DND-41 (cell line): ENCODE data around the gene YJEFN3.
A peak's percentile ranks its signal among the peaks of the same experiment; 100 is the strongest.

Experiments used
- ATAC-seq: fragments of 200-7000 bp; cut with Tn5 transposase; 3 replicates; pipeline ENCODE4 v1.9.1; 2021; ENCODE audit warnings: low read depth; ENCODE audit not compliant: insufficient read depth
- DNase-seq: peaks from one replicate; pipeline ENCODE4 v3.0.0-alpha.2; 2020
- H2AFZ ChIP-seq: 2 replicates; pipeline ENCODE4 v1.6.0; 2012; ENCODE audit warnings: low read depth, low read length
- H3K27ac ChIP-seq: 2 replicates; pipeline ENCODE4 v1.5.1; 2012; ENCODE audit warnings: low read length, inconsistent platforms
- H3K27me3 ChIP-seq: fragments of 200-600 bp; sonication (generic); 2 replicates; pipeline ENCODE4 v1.6.0; 2012; ENCODE audit warnings: low read length, mild to moderate bottlenecking, inconsistent platforms; ENCODE audit not compliant: insufficient read depth, poor library complexity
- H3K36me3 ChIP-seq: 2 replicates; pipeline ENCODE4 v1.5.1; 2012; ENCODE audit warnings: low read length, inconsistent platforms; ENCODE audit not compliant: insufficient read depth
- H3K4me1 ChIP-seq: 2 replicates; pipeline ENCODE4 v1.5.1; 2012; ENCODE audit warnings: mild to moderate bottlenecking, low read length; ENCODE audit not compliant: insufficient read depth
- H3K4me2 ChIP-seq: 2 replicates; pipeline ENCODE4 v1.6.0; 2012; ENCODE audit warnings: mild to moderate bottlenecking, moderate library complexity, low read length, inconsistent platforms; ENCODE audit not compliant: insufficient read depth
- H3K4me3 ChIP-seq, 2 experiments: fragments of 200-600 bp in 1 of 2; shearing (Covaris generic) in 1 of 2; 2 replicates each; pipeline ENCODE4 v1.5.1; 2012 to 2016; ENCODE audit warnings: inconsistent platforms in 2 of 2, low read length in 2 of 2, mild to moderate bottlenecking in 2 of 2, low read depth in 1 of 2, moderate library complexity in 1 of 2
- H3K79me2 ChIP-seq: 2 replicates; pipeline ENCODE4 v1.6.0; 2012; ENCODE audit warnings: low read length, inconsistent platforms; ENCODE audit not compliant: insufficient read depth
- H3K9ac ChIP-seq: 2 replicates; pipeline ENCODE4 v1.6.0; 2012; ENCODE audit warnings: low read depth, mild to moderate bottlenecking, inconsistent platforms, low read length, moderate library complexity
- H3K9me3 ChIP-seq: 2 replicates; pipeline ENCODE4 v1.5.1; 2012; ENCODE audit warnings: low read length, moderate library complexity, mild to moderate bottlenecking, inconsistent platforms; ENCODE audit not compliant: insufficient read depth, severe bottlenecking
- H4K20me1 ChIP-seq: 2 replicates; pipeline ENCODE4 v1.6.0; 2012; ENCODE audit warnings: low read length; ENCODE audit not compliant: insufficient read depth
- EZH2 ChIP-seq: IDR thresholded peaks from 3 replicates; pipeline ENCODE4 v1.6.1; 2012; ENCODE audit warnings: borderline replicate concordance, low read depth, mild to moderate bottlenecking, moderate library complexity, low read length, inconsistent platforms; ENCODE audit not compliant: severe bottlenecking
- TF ChIP-seq, protein P1 (sequence below): IDR thresholded peaks from 2 replicates; pipeline ENCODE4 v1.5.1; 2012; ENCODE audit warnings: borderline replicate concordance, low read length, moderate library complexity, mild to moderate bottlenecking; ENCODE audit not compliant: poor library complexity, severe bottlenecking; ENCODE audit errors: extremely low read depth

The YJEFN3 gene

DNA sequence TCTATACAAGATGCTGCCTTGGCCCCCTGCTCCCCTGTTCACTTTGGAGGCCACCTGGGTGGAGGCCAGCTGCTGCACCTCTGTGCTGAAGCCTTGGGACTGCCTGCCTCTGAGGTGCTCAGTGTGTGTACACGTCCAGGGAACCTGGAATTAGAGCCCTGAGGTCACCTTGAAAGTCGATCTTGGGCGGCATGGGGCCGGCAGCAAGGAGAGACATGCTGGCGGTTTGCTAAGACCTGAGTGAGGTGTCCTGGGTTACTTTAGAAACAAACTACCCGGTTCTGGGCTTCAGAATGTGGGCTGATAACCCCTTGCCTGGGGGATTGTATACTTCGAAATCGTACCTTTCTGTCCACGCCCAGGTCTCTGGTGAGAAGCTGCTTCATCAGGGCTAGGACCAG, 38.9 kb upstream of the YJEFN3 start:
- Histone ChIP-seq H3K36me3 (peaks cover 75% of the 10 kb centered on the region), H3K9ac (no peak overlapping the region), H3K4me2 (no peak overlapping the region), H2AFZ (no peak overlapping the region), H3K79me2 (peaks cover 89% of the 10 kb centered on the region), H3K4me1 (peaks cover 27% of the 10 kb centered on the region), H3K9me3 (no peaks in the 10 kb centered on the region), H3K4me3 (no peak overlapping the region), H3K27me3 (no peaks in the 10 kb centered on the region), H4K20me1 (peaks cover 88% of the 10 kb centered on the region), H3K27ac (peak overlapping the region; percentile 42; the same call in 1 of the 2 replicates)
- ATAC-seq (no peak), DNase-seq (no peak)
- TF ChIP-seq EZH2, result no peak
- TF ChIP-seq, protein P1, sequence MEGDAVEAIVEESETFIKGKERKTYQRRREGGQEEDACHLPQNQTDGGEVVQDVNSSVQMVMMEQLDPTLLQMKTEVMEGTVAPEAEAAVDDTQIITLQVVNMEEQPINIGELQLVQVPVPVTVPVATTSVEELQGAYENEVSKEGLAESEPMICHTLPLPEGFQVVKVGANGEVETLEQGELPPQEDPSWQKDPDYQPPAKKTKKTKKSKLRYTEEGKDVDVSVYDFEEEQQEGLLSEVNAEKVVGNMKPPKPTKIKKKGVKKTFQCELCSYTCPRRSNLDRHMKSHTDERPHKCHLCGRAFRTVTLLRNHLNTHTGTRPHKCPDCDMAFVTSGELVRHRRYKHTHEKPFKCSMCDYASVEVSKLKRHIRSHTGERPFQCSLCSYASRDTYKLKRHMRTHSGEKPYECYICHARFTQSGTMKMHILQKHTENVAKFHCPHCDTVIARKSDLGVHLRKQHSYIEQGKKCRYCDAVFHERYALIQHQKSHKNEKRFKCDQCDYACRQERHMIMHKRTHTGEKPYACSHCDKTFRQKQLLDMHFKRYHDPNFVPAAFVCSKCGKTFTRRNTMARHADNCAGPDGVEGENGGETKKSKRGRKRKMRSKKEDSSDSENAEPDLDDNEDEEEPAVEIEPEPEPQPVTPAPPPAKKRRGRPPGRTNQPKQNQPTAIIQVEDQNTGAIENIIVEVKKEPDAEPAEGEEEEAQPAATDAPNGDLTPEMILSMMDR, result no peak

DNA sequence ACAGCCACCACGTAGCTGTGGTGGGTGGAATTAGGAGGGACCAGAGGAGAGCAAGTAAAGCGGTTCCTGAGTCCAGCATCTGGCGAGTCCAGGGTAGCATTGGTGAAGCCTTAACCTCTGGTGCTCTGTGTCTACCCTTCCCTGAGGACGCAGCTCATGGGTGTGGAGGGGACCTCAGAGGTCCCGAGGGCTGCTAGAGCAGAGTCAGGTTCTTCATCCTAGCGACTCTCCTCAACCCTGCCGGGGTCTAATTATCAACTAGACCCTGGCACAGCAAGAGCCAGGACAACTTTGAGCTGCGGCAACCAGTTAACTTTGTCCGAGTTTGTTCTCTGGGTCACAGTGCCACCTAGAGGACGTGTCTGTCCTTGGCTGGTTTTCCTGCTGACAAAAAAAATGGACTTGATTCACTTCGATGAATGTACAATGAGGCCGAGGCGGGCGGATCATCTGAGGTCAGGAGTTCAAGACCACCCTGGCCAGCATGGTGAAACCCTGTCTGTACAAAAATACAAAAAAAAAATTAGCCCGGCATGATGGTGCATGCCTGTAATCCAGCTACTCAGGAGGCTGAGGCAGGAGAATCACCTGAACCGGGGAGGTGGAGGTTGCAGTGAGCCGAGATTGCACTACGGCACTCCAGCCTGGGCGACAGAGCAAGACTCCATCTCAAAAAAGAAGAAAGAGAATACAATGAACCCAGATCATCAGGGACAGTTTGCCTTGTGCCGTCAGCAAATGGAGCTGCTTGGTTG, 38.3 kb upstream of the YJEFN3 start:
- ATAC-seq (peak; percentile 56), DNase-seq (peak; percentile 76)
- TF ChIP-seq, protein P1, result peak; percentile 84
- no peak for TF ChIP-seq EZH2
- H3K27ac ChIP-seq, result 0 out of 2 replicates have a peak overlapping the region, but pooled peaks have one; percentile 28
- no peak overlapping the region for H2AFZ ChIP-seq
- H3K9me3 ChIP-seq, result no peaks in the 10 kb centered on the region
- H3K4me1 ChIP-seq, result peaks cover 27% of the 10 kb centered on the region
- H3K4me3 ChIP-seq, result no peak overlapping the region
- no peak overlapping the region for H3K4me2 ChIP-seq
- peaks cover 82% of the 10 kb centered on the region for H4K20me1 ChIP-seq
- peaks cover 73% of the 10 kb centered on the region for H3K36me3 ChIP-seq
- H3K9ac ChIP-seq, result no peak overlapping the region
- H3K79me2 ChIP-seq, result peaks cover 83% of the 10 kb centered on the region
- no peaks in the 10 kb centered on the region for H3K27me3 ChIP-seq

DNA sequence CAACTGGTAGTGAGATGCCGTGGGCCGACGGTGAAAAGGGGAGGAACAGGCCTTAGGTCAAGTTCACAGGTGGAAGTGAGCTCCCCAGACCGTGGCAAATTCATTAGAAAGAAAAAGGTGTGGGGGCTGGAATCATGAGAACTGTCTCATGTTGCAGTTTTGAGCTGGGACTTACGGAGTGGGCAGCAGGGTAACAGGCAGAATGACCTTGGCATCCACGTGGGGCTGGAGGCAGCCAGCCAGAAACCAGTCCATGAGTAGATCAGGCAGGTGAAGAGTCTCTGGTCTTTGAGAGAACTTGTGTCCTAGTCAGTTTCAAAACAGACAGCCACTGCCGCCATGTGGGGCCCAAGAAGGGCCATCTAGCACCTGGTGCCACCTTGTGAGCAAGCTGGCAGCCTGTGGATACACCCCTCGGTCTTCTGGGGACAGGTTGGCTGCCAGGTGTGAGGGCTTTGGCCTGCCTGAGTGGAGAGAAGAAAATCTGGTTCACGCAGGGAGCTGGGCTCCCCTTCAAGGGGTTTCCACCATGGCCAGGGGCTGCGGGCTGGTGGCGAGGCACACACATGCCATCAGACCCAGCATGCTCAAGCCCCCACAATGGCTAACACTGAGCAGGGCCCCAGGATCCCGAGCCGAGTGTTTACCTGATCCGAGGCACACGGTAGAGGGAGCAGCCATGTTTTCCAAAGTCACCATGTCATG, 37.2 kb upstream of the YJEFN3 start:
- Histone ChIP-seq H3K4me1 (peaks cover 27% of the 10 kb centered on the region), H3K9me3 (no peaks in the 10 kb centered on the region), H3K27ac (no peak overlapping the region), H4K20me1 (peaks cover 81% of the 10 kb centered on the region), H3K4me2 (no peak overlapping the region), H3K4me3 (no peak overlapping the region), H3K36me3 (peaks cover 73% of the 10 kb centered on the region), H3K9ac (no peak overlapping the region), H3K27me3 (no peaks in the 10 kb centered on the region), H3K79me2 (peaks cover 79% of the 10 kb centered on the region), H2AFZ (no peak overlapping the region)
- DNase-seq, result no peak
- TF ChIP-seq, protein P1, result no peak
- no peak for TF ChIP-seq EZH2
- ATAC-seq, result no peak
